PC-3 (cell line): ENCODE data around the gene ADAM23.

Source experiments
- EZH2phosphoT487 ChIP-seq: fragments of 300-600 bp; sonication (generic); IDR thresholded peaks from 2 replicates; pipeline ENCODE4 v1.6.1; 2018; ENCODE audit warnings: mild to moderate bottlenecking, antibody characterized with exemption, low read length, borderline replicate concordance
- TF ChIP-seq, protein P1 (sequence below): fragments of 300-600 bp; sonication (generic); conservative IDR thresholded peaks from 2 replicates; pipeline ENCODE4 v1.5.1; 2017; ENCODE audit warnings: antibody characterized with exemption, low read depth, mild to moderate bottlenecking, low read length

DNA sequence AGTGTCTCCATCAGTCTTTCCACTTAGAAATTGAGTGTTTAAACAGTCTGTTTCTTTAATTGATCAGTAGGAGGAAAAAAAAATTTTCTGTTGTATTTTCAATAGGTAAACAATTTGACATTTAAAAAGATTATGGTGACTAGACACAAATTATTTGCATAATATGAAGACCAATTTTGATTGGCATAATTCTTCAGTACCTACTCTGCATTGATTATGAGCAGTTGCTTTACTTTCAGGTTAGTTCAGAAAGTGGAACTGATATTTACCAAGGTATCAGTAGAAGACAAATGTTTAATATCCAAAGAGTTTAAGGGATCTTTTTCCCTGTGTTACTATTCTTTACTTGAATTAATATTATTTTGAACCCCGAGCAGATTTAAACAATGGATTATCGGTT is 2.6 kb downstream of the ADAM23 start:
- TF ChIP-seq, protein P1, sequence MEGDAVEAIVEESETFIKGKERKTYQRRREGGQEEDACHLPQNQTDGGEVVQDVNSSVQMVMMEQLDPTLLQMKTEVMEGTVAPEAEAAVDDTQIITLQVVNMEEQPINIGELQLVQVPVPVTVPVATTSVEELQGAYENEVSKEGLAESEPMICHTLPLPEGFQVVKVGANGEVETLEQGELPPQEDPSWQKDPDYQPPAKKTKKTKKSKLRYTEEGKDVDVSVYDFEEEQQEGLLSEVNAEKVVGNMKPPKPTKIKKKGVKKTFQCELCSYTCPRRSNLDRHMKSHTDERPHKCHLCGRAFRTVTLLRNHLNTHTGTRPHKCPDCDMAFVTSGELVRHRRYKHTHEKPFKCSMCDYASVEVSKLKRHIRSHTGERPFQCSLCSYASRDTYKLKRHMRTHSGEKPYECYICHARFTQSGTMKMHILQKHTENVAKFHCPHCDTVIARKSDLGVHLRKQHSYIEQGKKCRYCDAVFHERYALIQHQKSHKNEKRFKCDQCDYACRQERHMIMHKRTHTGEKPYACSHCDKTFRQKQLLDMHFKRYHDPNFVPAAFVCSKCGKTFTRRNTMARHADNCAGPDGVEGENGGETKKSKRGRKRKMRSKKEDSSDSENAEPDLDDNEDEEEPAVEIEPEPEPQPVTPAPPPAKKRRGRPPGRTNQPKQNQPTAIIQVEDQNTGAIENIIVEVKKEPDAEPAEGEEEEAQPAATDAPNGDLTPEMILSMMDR, result no peak
- TF ChIP-seq EZH2phosphoT487, result no peak
